OCI-LY7 (cell line): ENCODE measurements around the gene PHYKPL.

Experiments
- EZH2phosphoT487 ChIP-seq: fragments of 200-600 bp; sonication (generic); IDR thresholded peaks from 2 replicates; pipeline ENCODE4 v1.6.1; 2018; ENCODE audit warnings: low read depth, borderline replicate concordance, mild to moderate bottlenecking, mixed run types, antibody characterized with exemption, low read length, moderate library complexity, mixed read lengths
- TF ChIP-seq, protein P1 (sequence below): fragments of 200-600 bp; sonication (generic); conservative IDR thresholded peaks from 2 replicates; pipeline ENCODE4 v1.5.1; 2014; ENCODE audit warnings: mild to moderate bottlenecking, antibody characterized with exemption, low read length, moderate library complexity, mixed read lengths

DNA sequence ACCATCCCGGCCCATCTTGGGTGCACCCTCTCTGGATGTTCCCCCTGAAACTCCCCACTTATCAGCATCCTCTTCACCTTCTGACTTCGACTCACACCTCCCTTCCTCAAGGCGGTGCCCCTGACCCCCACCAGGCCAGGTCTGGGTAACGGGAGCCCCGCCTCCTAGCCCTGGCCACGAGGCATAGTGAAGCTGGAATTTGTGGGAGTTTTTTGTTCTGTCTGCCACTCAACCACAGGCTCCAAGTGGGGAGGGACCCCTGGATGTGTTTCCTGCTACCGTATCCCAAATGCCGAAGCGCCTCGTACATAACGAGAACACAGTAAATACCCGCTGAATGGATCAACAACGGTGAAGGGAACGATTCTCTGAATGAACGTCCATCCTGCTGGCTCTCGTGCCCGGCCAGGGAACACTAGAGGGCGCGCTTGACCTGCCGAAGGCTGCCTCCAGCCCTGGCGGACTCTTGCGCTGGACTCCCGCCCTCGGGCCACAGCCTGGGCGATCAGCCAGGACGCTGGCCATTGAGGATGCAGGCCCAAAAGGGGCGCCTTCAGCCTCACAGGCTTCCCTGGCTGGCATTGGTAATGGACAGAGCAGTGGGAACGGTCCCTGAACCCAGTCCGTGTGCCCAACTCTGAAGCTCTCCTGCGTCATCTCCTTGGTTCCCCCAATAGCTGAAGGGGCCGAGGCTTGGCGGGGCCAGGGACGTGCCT lies 47.3 kb upstream of the PHYKPL start:
- TF ChIP-seq, protein P1, sequence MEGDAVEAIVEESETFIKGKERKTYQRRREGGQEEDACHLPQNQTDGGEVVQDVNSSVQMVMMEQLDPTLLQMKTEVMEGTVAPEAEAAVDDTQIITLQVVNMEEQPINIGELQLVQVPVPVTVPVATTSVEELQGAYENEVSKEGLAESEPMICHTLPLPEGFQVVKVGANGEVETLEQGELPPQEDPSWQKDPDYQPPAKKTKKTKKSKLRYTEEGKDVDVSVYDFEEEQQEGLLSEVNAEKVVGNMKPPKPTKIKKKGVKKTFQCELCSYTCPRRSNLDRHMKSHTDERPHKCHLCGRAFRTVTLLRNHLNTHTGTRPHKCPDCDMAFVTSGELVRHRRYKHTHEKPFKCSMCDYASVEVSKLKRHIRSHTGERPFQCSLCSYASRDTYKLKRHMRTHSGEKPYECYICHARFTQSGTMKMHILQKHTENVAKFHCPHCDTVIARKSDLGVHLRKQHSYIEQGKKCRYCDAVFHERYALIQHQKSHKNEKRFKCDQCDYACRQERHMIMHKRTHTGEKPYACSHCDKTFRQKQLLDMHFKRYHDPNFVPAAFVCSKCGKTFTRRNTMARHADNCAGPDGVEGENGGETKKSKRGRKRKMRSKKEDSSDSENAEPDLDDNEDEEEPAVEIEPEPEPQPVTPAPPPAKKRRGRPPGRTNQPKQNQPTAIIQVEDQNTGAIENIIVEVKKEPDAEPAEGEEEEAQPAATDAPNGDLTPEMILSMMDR = peak; percentile 89
- TF ChIP-seq EZH2phosphoT487 = no peak
